ENCODE results near the gene EYA2.

The EYA2 gene

GRCh38 chr20:47152068-47152467, 257.4 kb downstream of the EYA2 start:
- DNase-seq (ENCODE audit: low read depth): no peak
- H3K4me3 ChIP-seq (ENCODE audit: low read length): no peak overlapping the region
- no peak for TF ChIP-seq CTCF (conservative IDR thresholded peaks at IDR 0.05; ENCODE audit: low read depth, low read length)

- TF ChIP-seq CTCF (conservative IDR thresholded peaks at IDR 0.05; ENCODE audit: low read depth, low read length): no peak
These were observed 259.4 kb downstream of the EYA2 start for GRCh38 chr20:47154089-47154488.

GRCh38 chr20:47156301-47157137, 261.9 kb downstream of the EYA2 start:
- no peak for DNase-seq (ENCODE audit: low read depth)
- no peak for TF ChIP-seq CTCF (conservative IDR thresholded peaks at IDR 0.05; ENCODE audit: low read depth, low read length)
- no peak overlapping the region for H3K4me3 ChIP-seq (ENCODE audit: low read length)

More at GRCh38 chr20:47154089-47154488, 259.4 kb downstream of the EYA2 start:
- H3K4me3 ChIP-seq (ENCODE audit: low read length): no peak overlapping the region
- DNase-seq (ENCODE audit: low read depth): no peak

- no peak for DNase-seq (ENCODE audit: low read depth)
- no peak for TF ChIP-seq CTCF (conservative IDR thresholded peaks at IDR 0.05; ENCODE audit: low read depth, low read length)
These were observed 264.5 kb downstream of the EYA2 start for GRCh38 chr20:47159166-47159565.

GRCh38 chr20:47160240-47160639, 265.6 kb downstream of the EYA2 start:
- DNase-seq (ENCODE audit: low read depth): no peak
- TF ChIP-seq CTCF (conservative IDR thresholded peaks at IDR 0.05; ENCODE audit: low read depth, low read length): no peak
- no peak overlapping the region for H3K4me3 ChIP-seq (ENCODE audit: low read length)

More at GRCh38 chr20:47159166-47159565, 264.5 kb downstream of the EYA2 start:
- H3K4me3 ChIP-seq (ENCODE audit: low read length): no peak overlapping the region

GRCh38 chr20:47160992-47161391, 266.3 kb downstream of the EYA2 start:
- DNase-seq (ENCODE audit: low read depth): no peak
- H3K4me3 ChIP-seq (ENCODE audit: low read length): no peak overlapping the region
- TF ChIP-seq CTCF (conservative IDR thresholded peaks at IDR 0.05; ENCODE audit: low read depth, low read length): no peak

GRCh38 chr20:47161411-47161810, 266.8 kb downstream of the EYA2 start:
- H3K4me3 ChIP-seq (ENCODE audit: low read length): no peak overlapping the region
- DNase-seq (ENCODE audit: low read depth): no peak
- TF ChIP-seq CTCF (conservative IDR thresholded peaks at IDR 0.05; ENCODE audit: low read depth, low read length): no peak
